Activated naive CD8-positive, alpha-beta T cell treated with anti-CD3 and anti-CD28 coated beads, Interleukin-2, amount 50 U/mL, for 24 hours (primary cell): ENCODE measurements around the gene DOCK9.
A peak's percentile ranks its signal among the peaks of the same experiment; 100 is the strongest.

Experiments used
- ATAC-seq: fragments of 150-1000 bp; cut with Tn5 transposase; one replicate; pipeline ENCODE4 v1.10.0; 2021
- DNase-seq: peaks from one replicate; pipeline ENCODE4 v3.0.0; 2021
- H3K27ac Mint-ChIP-seq: one replicate; pipeline ENCODE4 v1.8.0; 2021; ENCODE audit warnings: mild to moderate bottlenecking, mixed read lengths
- H3K27me3 Mint-ChIP-seq: one replicate; pipeline ENCODE4 v1.8.0; 2021; ENCODE audit warnings: mixed read lengths
- H3K36me3 Mint-ChIP-seq: one replicate; pipeline ENCODE4 v1.8.0; 2021; ENCODE audit warnings: low read depth, mixed read lengths
- H3K4me1 Mint-ChIP-seq: one replicate; pipeline ENCODE4 v1.8.0; 2021; ENCODE audit warnings: mixed read lengths
- H3K4me3 Mint-ChIP-seq: one replicate; pipeline ENCODE4 v1.8.0; 2021; ENCODE audit warnings: mild to moderate bottlenecking, moderate library complexity, mixed read lengths
- H3K9me3 Mint-ChIP-seq: one replicate; pipeline ENCODE4 v1.8.0; 2021; ENCODE audit warnings: mixed read lengths

The DOCK9 gene

GRCh38 chr13:98846986-98847385, 130.9 kb downstream of the DOCK9 start:
- H3K36me3 Mint-ChIP-seq = peaks cover 16% of the 10 kb centered on the region
- no peaks in the 10 kb centered on the region for H3K27me3 Mint-ChIP-seq
- DNase-seq (no peak), ATAC-seq (no peak)
- H3K4me1 Mint-ChIP-seq = no peaks in the 10 kb centered on the region
- no peak overlapping the region for H3K27ac Mint-ChIP-seq
- H3K4me3 Mint-ChIP-seq = no peak overlapping the region
- H3K9me3 Mint-ChIP-seq = no peaks in the 10 kb centered on the region

DNA sequence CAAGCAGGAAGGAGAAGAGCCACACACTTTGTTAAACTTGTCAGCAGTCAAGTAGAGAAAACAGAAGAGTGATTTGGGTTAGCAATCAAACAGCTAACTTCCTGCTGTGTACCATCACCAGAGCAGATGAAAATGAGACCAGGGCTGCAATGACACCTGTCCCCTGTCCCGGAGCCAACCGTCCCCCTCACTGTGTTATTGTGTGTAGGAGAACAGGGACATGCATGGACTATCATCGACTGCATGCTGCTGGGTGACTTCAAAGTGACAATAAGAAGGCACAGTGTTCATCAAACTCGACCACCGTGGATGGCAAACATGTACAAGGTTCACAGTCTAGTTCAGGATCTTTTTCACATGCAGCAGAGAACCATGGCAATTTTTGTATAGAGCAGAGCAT, 131.3 kb downstream of the DOCK9 start:
- ATAC-seq (no peak), DNase-seq (no peak)
- H3K27ac Mint-ChIP-seq = no peak overlapping the region
- no peak overlapping the region for H3K4me3 Mint-ChIP-seq
- H3K9me3 Mint-ChIP-seq = no peaks in the 10 kb centered on the region
- H3K36me3 Mint-ChIP-seq = peaks cover 14% of the 10 kb centered on the region
- H3K27me3 Mint-ChIP-seq = no peaks in the 10 kb centered on the region
- H3K4me1 Mint-ChIP-seq = no peaks in the 10 kb centered on the region

DNA sequence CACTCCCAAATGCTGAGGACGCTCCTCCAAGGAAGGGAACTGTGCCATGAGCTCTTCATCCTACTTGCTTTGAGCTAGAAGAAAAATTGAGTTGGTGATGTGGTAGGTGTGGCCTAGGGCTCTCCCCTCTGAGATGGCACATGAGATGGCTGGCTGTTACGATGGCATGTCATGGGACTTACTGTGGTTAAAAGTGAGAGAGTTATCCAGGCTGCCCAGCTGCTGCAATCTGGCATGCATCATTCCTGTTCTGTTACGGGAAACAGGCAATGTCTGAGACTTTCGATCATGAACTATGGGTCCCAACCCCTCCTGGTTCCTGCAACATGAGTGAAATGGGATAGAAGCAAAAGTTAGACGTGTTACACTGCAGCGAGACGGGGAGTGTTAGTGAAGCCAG, 132.1 kb downstream of the DOCK9 start:
- H3K36me3 Mint-ChIP-seq = peaks cover 10% of the 10 kb centered on the region
- no peak overlapping the region for H3K27ac Mint-ChIP-seq
- H3K4me3 Mint-ChIP-seq = no peak overlapping the region
- no peaks in the 10 kb centered on the region for H3K9me3 Mint-ChIP-seq
- H3K27me3 Mint-ChIP-seq = no peaks in the 10 kb centered on the region
- no peak for DNase-seq
- no peak for ATAC-seq
- no peaks in the 10 kb centered on the region for H3K4me1 Mint-ChIP-seq

- Mint-ChIP-seq H3K36me3 (peaks cover 13% of the 10 kb centered on the region), H3K4me1 (no peaks in the 10 kb centered on the region), H3K9me3 (no peaks in the 10 kb centered on the region), H3K27me3 (no peaks in the 10 kb centered on the region), H3K27ac (no peak overlapping the region), H3K4me3 (no peak overlapping the region)
- ATAC-seq (no peak), DNase-seq (no peak)
These were observed 133.8 kb downstream of the DOCK9 start for GRCh38 chr13:98844021-98844420.

- peaks cover 13% of the 10 kb centered on the region for H3K36me3 Mint-ChIP-seq
- H3K9me3 Mint-ChIP-seq = no peaks in the 10 kb centered on the region
- no peaks in the 10 kb centered on the region for H3K4me1 Mint-ChIP-seq
- no peak overlapping the region for H3K27ac Mint-ChIP-seq
- DNase-seq (no peak), ATAC-seq (no peak)
- no peaks in the 10 kb centered on the region for H3K27me3 Mint-ChIP-seq
- no peak overlapping the region for H3K4me3 Mint-ChIP-seq
These were observed 134.4 kb downstream of the DOCK9 start for GRCh38 chr13:98843482-98843877.

- H3K36me3 Mint-ChIP-seq = peaks cover 11% of the 10 kb centered on the region
These were observed 134.9 kb downstream of the DOCK9 start for GRCh38 chr13:98842858-98843481.

GRCh38 chr13:98842070-98842469, 135.8 kb downstream of the DOCK9 start:
- Mint-ChIP-seq H3K27me3 (no peaks in the 10 kb centered on the region), H3K27ac (no peak overlapping the region), H3K36me3 (peaks cover 9% of the 10 kb centered on the region), H3K4me1 (no peaks in the 10 kb centered on the region), H3K9me3 (no peaks in the 10 kb centered on the region), H3K4me3 (no peak overlapping the region)
- DNase-seq (no peak), ATAC-seq (no peak)

More at GRCh38 chr13:98842858-98843481, 134.9 kb downstream of the DOCK9 start:
- Mint-ChIP-seq H3K9me3 (no peaks in the 10 kb centered on the region), H3K27ac (no peak overlapping the region), H3K27me3 (no peaks in the 10 kb centered on the region), H3K4me3 (no peak overlapping the region), H3K4me1 (no peaks in the 10 kb centered on the region)
- peak; percentile 78 for DNase-seq
- ATAC-seq = peak; percentile 82

DNA sequence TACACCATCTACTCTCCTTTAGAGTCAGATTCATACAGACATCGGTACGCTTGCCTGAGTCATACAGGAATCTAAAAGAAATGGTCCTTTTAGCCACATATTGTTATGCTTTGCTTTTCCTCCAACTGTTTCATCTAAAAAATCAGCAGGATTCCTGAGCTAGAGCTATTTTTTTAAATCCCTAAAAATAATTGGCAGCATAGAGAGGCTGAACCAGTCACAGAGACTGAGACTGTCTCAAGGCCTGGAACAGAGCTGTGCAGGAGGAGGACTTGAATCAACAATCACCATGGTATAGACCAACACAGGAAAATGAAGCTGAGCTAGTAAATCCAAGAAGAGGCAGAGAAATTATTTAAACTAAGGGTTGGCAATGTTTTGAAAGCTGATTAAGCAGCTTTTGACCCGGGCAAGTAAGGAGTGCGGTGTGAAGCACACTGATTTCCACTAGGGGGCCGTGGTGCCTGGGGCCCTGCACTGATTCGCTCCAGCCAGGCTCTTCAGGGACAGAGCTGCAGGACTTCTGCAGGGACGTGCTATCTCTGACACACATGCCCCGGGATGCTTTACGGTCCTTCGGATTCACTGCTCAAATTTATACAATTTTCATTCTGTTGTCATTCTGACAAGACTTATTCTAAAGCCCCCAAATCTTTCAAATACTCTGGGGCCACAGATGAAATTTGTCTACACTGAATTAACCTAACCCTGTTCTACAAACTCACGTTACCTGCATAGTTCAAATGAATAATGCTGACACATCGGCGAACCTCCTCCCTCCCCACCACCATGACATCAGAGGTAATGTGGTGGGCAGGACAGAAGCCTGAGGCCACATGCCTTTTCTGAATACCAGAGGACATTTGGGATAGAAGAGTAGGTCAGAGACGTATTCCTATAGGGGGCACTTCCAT, 137.8 kb downstream of the DOCK9 start:
- Mint-ChIP-seq H3K4me3 (no peak overlapping the region), H3K27ac (no peak overlapping the region), H3K27me3 (no peaks in the 10 kb centered on the region), H3K9me3 (no peaks in the 10 kb centered on the region), H3K4me1 (no peaks in the 10 kb centered on the region), H3K36me3 (peaks cover 6% of the 10 kb centered on the region)
- DNase-seq = peak; percentile 57
- ATAC-seq = peak; percentile 94

DNA sequence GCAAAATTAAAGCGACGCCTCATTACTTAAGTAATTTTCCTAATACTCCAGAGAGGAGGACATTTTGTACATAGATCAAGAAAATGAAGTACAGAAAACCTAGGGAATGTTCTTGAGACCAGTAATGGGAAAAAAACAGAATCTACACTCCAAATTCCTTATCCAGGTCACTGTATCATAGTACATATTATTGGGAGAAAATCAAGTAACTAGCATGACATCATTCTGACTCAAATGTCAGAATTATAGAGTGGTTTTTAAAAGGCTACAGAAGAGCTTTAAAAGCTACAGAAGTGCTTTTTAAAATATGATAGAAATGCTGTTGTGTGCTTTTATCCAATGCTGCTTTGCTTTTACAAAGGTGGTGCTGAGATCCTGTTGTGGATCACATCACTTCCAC, 139.1 kb downstream of the DOCK9 start:
- no peak for ATAC-seq
- Mint-ChIP-seq H3K36me3 (peaks cover 6% of the 10 kb centered on the region), H3K9me3 (no peaks in the 10 kb centered on the region), H3K4me1 (no peaks in the 10 kb centered on the region), H3K27ac (no peak overlapping the region), H3K4me3 (no peak overlapping the region), H3K27me3 (no peaks in the 10 kb centered on the region)
- no peak for DNase-seq

DNA sequence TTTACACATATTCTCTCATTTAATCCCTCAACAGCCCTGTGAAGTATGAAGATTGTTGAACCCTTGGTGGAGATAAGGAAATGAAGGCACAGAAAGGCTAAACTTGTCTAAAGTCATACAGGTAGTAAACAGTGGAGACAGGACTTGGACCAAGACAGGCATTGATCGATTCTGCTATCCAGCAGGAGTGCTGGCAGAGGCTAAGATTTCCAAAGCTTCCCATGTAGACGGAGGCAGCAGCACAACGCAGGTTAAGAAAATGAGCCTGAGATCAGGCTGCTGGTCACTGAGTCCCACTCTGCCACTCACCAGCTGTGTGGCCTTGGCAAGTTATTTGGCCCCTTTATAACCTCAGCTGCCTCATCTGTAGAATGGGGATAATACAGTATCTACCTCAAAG, 140.0 kb downstream of the DOCK9 start:
- Mint-ChIP-seq H3K27ac (no peak overlapping the region), H3K9me3 (no peaks in the 10 kb centered on the region), H3K4me1 (no peaks in the 10 kb centered on the region), H3K27me3 (no peaks in the 10 kb centered on the region), H3K4me3 (no peak overlapping the region), H3K36me3 (peaks cover 6% of the 10 kb centered on the region)
- DNase-seq (no peak), ATAC-seq (no peak)

DNA sequence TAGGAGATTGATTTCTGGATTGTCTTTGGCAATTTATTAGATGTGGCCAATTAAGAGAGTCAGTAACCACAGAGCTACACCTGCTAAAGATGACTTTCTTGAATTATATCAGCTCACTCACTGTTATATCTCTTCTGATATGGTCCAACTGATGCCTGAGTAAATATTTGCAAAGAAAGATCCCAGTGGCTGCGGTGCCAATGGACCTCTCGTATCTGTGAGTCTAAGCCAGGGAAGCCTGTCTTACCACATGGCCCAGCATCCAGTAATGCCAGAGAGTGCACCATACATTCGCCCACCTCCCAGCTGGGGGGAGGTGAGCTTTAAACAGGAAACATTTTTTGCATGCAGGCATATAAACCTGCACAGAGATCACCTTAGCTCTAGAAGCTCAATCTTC, 142.7 kb downstream of the DOCK9 start:
- Mint-ChIP-seq H3K27ac (no peak overlapping the region), H3K4me1 (no peaks in the 10 kb centered on the region), H3K27me3 (no peaks in the 10 kb centered on the region), H3K4me3 (no peak overlapping the region), H3K36me3 (peaks cover 12% of the 10 kb centered on the region), H3K9me3 (no peaks in the 10 kb centered on the region)
- no peak for DNase-seq
- no peak for ATAC-seq

GRCh38 chr13:98834254-98834960, 143.5 kb downstream of the DOCK9 start:
- H3K27me3 Mint-ChIP-seq = no peaks in the 10 kb centered on the region
- no peak for ATAC-seq
- no peaks in the 10 kb centered on the region for H3K9me3 Mint-ChIP-seq
- no peak overlapping the region for H3K4me3 Mint-ChIP-seq
- no peak overlapping the region for H3K27ac Mint-ChIP-seq
- peaks cover 12% of the 10 kb centered on the region for H3K36me3 Mint-ChIP-seq
- no peak for DNase-seq
- H3K4me1 Mint-ChIP-seq = no peaks in the 10 kb centered on the region

DNA sequence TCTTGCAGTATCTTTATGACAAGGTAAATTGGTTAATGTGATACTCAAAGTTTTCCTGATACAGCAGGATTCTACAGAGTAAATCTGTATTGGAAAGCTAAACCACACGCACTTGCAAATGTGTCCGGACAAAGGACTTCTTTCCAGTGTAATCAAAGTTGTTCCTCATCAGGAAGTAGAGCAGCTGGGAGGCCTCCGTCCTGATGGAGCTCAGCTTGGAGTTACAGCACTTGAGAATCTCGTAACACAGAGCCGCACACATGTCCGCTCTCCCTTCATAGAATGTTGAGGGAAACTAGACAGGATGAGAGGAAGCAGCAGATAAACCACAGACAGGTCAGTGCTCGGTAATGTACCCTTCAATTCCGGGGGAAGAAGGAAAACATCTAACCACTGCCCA, 146.6 kb downstream of the DOCK9 start:
- ATAC-seq (no peak), DNase-seq (no peak)
- Mint-ChIP-seq H3K27ac (no peak overlapping the region), H3K4me1 (peaks cover 5% of the 10 kb centered on the region), H3K36me3 (peaks cover 15% of the 10 kb centered on the region), H3K4me3 (no peak overlapping the region), H3K9me3 (no peaks in the 10 kb centered on the region), H3K27me3 (no peaks in the 10 kb centered on the region)

DNA sequence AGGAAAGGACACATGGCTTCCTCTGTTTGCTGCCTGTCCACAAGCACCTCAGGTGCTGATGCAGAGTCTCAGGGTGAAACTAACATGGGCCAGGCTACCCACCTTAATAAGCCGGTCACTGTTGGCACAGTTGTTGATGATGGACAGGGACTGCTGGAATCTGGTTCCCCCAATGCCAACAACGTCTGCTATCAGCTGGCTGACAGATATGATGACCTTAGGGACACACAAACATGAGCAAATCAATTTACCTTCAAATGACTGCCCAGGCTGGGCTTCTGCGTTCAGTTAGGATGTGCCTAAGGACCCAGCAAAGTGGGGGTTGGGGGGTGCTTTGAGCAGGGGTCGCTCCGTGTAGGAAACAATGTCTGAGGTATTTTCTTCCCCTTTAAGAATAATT, 148.3 kb downstream of the DOCK9 start:
- Mint-ChIP-seq H3K27me3 (no peaks in the 10 kb centered on the region), H3K36me3 (peaks cover 20% of the 10 kb centered on the region), H3K4me1 (peaks cover 16% of the 10 kb centered on the region), H3K4me3 (no peak overlapping the region), H3K27ac (no peak overlapping the region), H3K9me3 (no peaks in the 10 kb centered on the region)
- no peak for ATAC-seq
- no peak for DNase-seq

GRCh38 chr13:98828614-98829013, 149.2 kb downstream of the DOCK9 start:
- ATAC-seq (no peak), DNase-seq (no peak)
- Mint-ChIP-seq H3K36me3 (peaks cover 21% of the 10 kb centered on the region), H3K9me3 (no peaks in the 10 kb centered on the region), H3K27me3 (no peaks in the 10 kb centered on the region), H3K27ac (no peak overlapping the region), H3K4me3 (no peak overlapping the region), H3K4me1 (peaks cover 16% of the 10 kb centered on the region)
